Peyer's patch (tissue), 4 donors: ENCODE results near the gene RND3. TPM values are rescaled to one million over a fixed set of nuclear protein-coding genes. Genes with fewer than 3 reads are reported as not detected.

Experiments
- DNase-seq, 3 donors: peaks; one replicate each; pipeline ENCODE4 v3.0.0-alpha.2; 2017 to 2019
- H3K27ac ChIP-seq, 4 donors: fragments of 200-600 bp; sonication (generic); one replicate each; pipeline ENCODE4 v1.5.1; 2016 to 2019
- H3K27me3 ChIP-seq, 2 donors: fragments of 200-600 bp; sonication (generic); one replicate each; pipeline ENCODE4 v1.5.1; 2019
- H3K36me3 ChIP-seq, 3 donors: fragments of 200-600 bp; sonication (generic); one replicate each; pipeline ENCODE4 v1.5.1; 2016 to 2019
- H3K4me1 ChIP-seq, 4 donors: fragments of 200-600 bp; sonication (generic); one replicate each; pipeline ENCODE4 v1.5.1; 2016 to 2019
- H3K4me3 ChIP-seq, 4 donors: fragments of 200-600 bp; sonication (generic); 1 replicate in 3 of 4; 2 replicates in 1 of 4; pipeline ENCODE4 v1.5.1; 2016 to 2019; ENCODE audit warnings: mild to moderate bottlenecking in 1 of 4
- H3K9me3 ChIP-seq, 4 donors: fragments of 200-600 bp; sonication (generic); one replicate each; pipeline ENCODE4 v1.5.1; 2016 to 2019; ENCODE audit warnings: mild to moderate bottlenecking in 1 of 4
- CTCF ChIP-seq, 6 experiments: fragments of 450-650 bp in 4 of 6; fragments of 200-600 bp in 2 of 6; sonication (generic) in 1 of 6; IDR thresholded peaks; one replicate each; pipeline ENCODE4 v1.5.1; 2017 to 2019; ENCODE audit warnings: antibody characterized with exemption in 6 of 6, mild to moderate bottlenecking in 3 of 6, moderate library complexity in 1 of 6
- POLR2A ChIP-seq, 2 donors: fragments of 450-650 bp; IDR thresholded peaks; one replicate each; pipeline ENCODE4 v1.5.1; 2017; ENCODE audit warnings: antibody characterized with exemption in 2 of 2, mild to moderate bottlenecking in 2 of 2, moderate library complexity in 2 of 2
- total RNA-seq, 4 donors: library from RNA; depleted of rRNA; stranded (reverse); fragments of >200 nt; gene quantifications; one replicate each; pipeline ENCODE4 v1.1.0, GENCODE V29; 2016

The RND3 gene
- total RNA-seq, 4 donors from 2014 or later: 14.9 to 80.6 (median 46.7) TPM

- Histone ChIP-seq H3K4me3 (no peak overlapping the region), H3K36me3 (no peaks in the 10 kb centered on the region), H3K9me3 (no peaks in the 10 kb centered on the region), H3K27me3 (no peaks in the 10 kb centered on the region), H3K27ac (no peak overlapping the region), H3K4me1 (no peaks in the 10 kb centered on the region)
- TF ChIP-seq CTCF (IDR thresholded peaks at IDR 0.05) (no peak), POLR2A (IDR thresholded peaks at IDR 0.05) (no peak)
- no peak for DNase-seq
Measured at GRCh38 chr2:150507071-150507470, 19.6 kb upstream of the RND3 start.

GRCh38 chr2:150505178-150505577 is 17.7 kb upstream of the RND3 start:
- Histone ChIP-seq H3K4me1 (no peaks in the 10 kb centered on the region), H3K27ac (no peak overlapping the region), H3K27me3 (no peaks in the 10 kb centered on the region), H3K4me3 (no peak overlapping the region), H3K36me3 (no peaks in the 10 kb centered on the region), H3K9me3 (no peaks in the 10 kb centered on the region)
- TF ChIP-seq CTCF (IDR thresholded peaks at IDR 0.05): no peak
- TF ChIP-seq POLR2A (IDR thresholded peaks at IDR 0.05): no peak
- no peak for DNase-seq

GRCh38 chr2:150495993-150496627 is 8.6 kb upstream of the RND3 start:
- DNase-seq: no peak
- Histone ChIP-seq H3K4me3 (no peak overlapping the region), H3K4me1 (no peaks in the 10 kb centered on the region), H3K27ac (no peak overlapping the region), H3K36me3 (no peaks in the 10 kb centered on the region), H3K9me3 (no peaks in the 10 kb centered on the region), H3K27me3 (no peaks in the 10 kb centered on the region)
- no peak for TF ChIP-seq CTCF (IDR thresholded peaks at IDR 0.05)
- TF ChIP-seq POLR2A (IDR thresholded peaks at IDR 0.05): no peak

GRCh38 chr2:150495001-150495400 is 7.5 kb upstream of the RND3 start:
- Histone ChIP-seq H3K4me3 (no peak overlapping the region), H3K36me3 (no peaks in the 10 kb centered on the region), H3K27ac (no peak overlapping the region), H3K4me1 (no peaks in the 10 kb centered on the region), H3K9me3 (no peaks in the 10 kb centered on the region), H3K27me3 (no peaks in the 10 kb centered on the region)
- TF ChIP-seq CTCF (IDR thresholded peaks at IDR 0.05) (no peak), POLR2A (IDR thresholded peaks at IDR 0.05) (no peak)
- no peak for DNase-seq

- no peak overlapping the region for H3K27ac ChIP-seq
- no peaks in the 10 kb centered on the region for H3K9me3 ChIP-seq
- no peaks in the 10 kb centered on the region for H3K27me3 ChIP-seq
- no peak for DNase-seq
- H3K4me3 ChIP-seq: no peak overlapping the region
- no peaks in the 10 kb centered on the region for H3K4me1 ChIP-seq
- no peaks in the 10 kb centered on the region for H3K36me3 ChIP-seq
- no peak for TF ChIP-seq CTCF (IDR thresholded peaks at IDR 0.05)
- TF ChIP-seq POLR2A (IDR thresholded peaks at IDR 0.05): no peak
Measured at GRCh38 chr2:150494234-150494945, 6.9 kb upstream of the RND3 start.
